ENCODE measurements around the gene OR10AG1.

DNA sequence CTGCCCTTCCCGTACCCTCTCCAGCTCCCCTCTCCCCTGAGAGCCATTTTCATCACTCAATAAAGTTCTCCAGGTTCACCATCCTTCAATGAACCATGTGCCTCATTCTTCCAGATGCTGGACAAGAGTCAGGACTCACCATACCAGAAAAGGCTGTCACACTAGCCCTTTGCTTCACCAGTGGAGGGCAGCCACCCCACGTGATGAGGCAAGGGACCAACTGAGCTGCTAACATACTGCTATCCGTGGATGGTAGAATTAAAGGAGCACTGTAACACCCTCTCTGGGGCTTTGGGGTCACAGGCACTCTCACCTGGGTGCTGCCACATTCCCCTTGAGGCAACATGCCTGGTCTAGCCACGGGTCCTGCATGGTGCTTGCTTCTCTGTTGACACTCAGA is 20.4 kb downstream of the OR10AG1 start:
- TF ChIP-seq CTCF (IDR thresholded peaks at IDR 0.05) (no peak), POLR2A (IDR thresholded peaks at IDR 0.05) (no peak)
